ENCODE results near the gene KLK14.
A peak's percentile ranks its signal among the peaks of the same experiment; 100 is the strongest.

The KLK14 gene

DNA sequence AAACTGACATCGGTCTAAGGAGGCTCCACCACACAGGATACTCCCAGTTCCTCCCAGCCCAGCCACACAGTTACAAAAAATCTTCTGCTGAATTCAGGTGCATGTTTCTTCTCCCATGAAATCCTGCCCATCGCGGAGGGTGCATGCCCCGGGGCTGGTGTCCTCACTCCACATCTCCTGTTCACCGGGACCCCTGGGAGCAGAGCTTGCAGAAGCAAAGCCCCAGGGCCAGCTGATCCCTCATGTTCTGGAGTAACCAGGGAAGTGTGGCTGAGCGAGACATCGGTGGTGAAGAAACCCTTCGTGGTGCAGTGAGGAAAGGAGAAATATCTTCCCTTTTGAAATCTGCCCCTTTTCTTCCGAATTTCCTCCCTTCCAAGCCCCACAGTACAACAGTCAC lies 41.1 kb upstream of the KLK14 start:
- no peaks in the 10 kb centered on the region for H3K27me3 ChIP-seq (ENCODE audit: insufficient read depth, poor library complexity, severe bottlenecking)

DNA sequence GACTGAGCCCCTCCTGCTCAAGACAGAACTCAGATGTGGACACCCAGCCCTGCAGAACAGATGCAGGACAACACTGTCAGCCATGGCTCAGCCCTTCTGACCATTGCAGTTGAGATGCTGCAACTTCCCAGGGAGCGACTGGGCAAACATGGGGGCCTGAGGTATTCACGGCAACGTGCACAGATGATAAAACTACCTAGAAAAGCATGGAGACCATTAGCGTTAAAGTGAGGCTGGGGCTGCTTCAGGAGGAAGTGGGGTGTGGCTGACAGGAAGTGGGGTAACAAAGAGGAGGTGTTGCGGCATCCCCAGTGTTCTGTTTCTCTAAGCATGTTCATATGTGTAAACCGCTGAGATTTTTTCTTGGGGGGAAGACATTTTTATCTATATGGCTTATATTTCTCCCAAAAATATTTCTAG lies 40.7 kb upstream of the KLK14 start:
- DNase-seq (ENCODE audit: low read depth in 1 of 2, low spot score in 1 of 2) = peak; percentile 71 to 89
- peak overlapping the region; percentile 63 for H3K27ac ChIP-seq (replicated peaks)
- TF ChIP-seq REST (IDR thresholded peaks at IDR 0.05; ENCODE audit: insufficient replicate concordance, low read depth) = no peak
- TF ChIP-seq POLR2AphosphoS5 (IDR thresholded peaks at IDR 0.05; ENCODE audit: low read depth) = peak; percentile 29; the same call in 1 of the 2 replicates
- TF ChIP-seq, protein P1, sequence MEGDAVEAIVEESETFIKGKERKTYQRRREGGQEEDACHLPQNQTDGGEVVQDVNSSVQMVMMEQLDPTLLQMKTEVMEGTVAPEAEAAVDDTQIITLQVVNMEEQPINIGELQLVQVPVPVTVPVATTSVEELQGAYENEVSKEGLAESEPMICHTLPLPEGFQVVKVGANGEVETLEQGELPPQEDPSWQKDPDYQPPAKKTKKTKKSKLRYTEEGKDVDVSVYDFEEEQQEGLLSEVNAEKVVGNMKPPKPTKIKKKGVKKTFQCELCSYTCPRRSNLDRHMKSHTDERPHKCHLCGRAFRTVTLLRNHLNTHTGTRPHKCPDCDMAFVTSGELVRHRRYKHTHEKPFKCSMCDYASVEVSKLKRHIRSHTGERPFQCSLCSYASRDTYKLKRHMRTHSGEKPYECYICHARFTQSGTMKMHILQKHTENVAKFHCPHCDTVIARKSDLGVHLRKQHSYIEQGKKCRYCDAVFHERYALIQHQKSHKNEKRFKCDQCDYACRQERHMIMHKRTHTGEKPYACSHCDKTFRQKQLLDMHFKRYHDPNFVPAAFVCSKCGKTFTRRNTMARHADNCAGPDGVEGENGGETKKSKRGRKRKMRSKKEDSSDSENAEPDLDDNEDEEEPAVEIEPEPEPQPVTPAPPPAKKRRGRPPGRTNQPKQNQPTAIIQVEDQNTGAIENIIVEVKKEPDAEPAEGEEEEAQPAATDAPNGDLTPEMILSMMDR (IDR thresholded peaks at IDR 0.05; ENCODE audit: insufficient read depth, low read length) = no peak
- peak; percentile 78 for TF ChIP-seq SPI1 (IDR thresholded peaks at IDR 0.05; ENCODE audit: borderline replicate concordance, low read depth)
- TF ChIP-seq GABPA (IDR thresholded peaks at IDR 0.05; ENCODE audit: low read depth) = peak; percentile 64; the same call in 1 of the 2 replicates
- H3K27me3 ChIP-seq (ENCODE audit: insufficient read depth, poor library complexity, severe bottlenecking) = no peaks in the 10 kb centered on the region
- H3K4me3 ChIP-seq (replicated peaks; ENCODE audit: insufficient read depth, low read length) = no peak overlapping the region

More for the DNA sequence above, 41.1 kb upstream of the KLK14 start:
- Histone ChIP-seq H3K4me3 (replicated peaks; ENCODE audit: insufficient read depth, low read length) (no peak overlapping the region), H3K27ac (replicated peaks) (peak overlapping the region; percentile 65)
- DNase-seq (ENCODE audit: low read depth in 1 of 2, low spot score in 1 of 2) = peak in 1 of 2 experiments; percentile 44
- TF ChIP-seq REST (IDR thresholded peaks at IDR 0.05; ENCODE audit: insufficient replicate concordance, low read depth) (no peak), SPI1 (IDR thresholded peaks at IDR 0.05; ENCODE audit: borderline replicate concordance, low read depth) (no peak), GABPA (IDR thresholded peaks at IDR 0.05; ENCODE audit: low read depth) (no peak), POLR2AphosphoS5 (IDR thresholded peaks at IDR 0.05; ENCODE audit: low read depth) (no peak)
- TF ChIP-seq, protein P1 (IDR thresholded peaks at IDR 0.05; ENCODE audit: insufficient read depth, low read length) = no peak

DNA sequence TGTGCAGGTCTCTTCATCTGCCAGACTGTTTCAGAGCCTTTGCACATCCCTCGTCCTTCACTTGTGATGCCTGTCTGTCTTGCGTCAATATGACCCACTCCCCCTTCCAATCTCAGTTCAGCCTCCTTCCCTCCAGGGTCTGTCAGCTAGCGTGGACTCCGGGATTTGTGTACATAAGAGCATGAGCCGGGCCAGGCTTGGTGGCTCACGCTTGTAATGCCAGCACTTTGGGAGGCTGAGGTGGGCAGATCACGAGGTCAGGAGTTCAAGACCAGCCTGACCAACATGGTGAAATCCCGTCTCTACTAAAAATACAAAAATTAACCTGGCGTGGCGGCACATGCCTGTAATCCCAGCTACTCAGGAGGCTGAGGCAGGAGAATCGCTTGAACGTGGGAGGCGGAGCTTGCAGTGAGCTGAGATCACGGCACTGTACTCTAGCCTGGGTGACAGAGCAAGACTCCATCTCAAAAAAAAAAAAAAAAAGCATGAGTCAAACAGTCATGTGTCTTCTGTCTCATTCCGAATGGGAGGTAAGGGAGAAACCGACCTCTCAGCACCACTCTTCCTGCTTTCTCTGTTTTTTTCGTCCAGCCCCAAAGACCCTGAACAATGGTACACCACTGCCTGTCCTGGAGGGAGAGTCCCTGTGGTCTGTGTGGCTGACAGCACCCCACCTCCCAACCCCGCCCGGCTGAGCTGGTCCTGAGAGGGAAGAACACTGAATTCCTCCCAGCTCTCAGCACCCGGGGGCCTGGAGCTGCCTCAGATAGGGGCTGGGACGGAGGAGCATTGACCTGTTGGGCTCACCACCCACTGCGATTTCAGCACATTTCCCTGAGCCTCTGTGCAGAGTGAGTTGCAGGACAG lies 39.7 kb upstream of the KLK14 start:
- DNase-seq (ENCODE audit: low read depth in 1 of 2, low spot score in 1 of 2) = no peak
- Histone ChIP-seq H3K27ac (replicated peaks) (peak overlapping the region; percentile 63), H3K27me3 (ENCODE audit: insufficient read depth, poor library complexity, severe bottlenecking) (no peaks in the 10 kb centered on the region), H3K4me3 (replicated peaks; ENCODE audit: insufficient read depth, low read length) (no peak overlapping the region)
- TF ChIP-seq GABPA (IDR thresholded peaks at IDR 0.05; ENCODE audit: low read depth) (no peak), REST (IDR thresholded peaks at IDR 0.05; ENCODE audit: insufficient replicate concordance, low read depth) (no peak), POLR2AphosphoS5 (IDR thresholded peaks at IDR 0.05; ENCODE audit: low read depth) (no peak), SPI1 (IDR thresholded peaks at IDR 0.05; ENCODE audit: borderline replicate concordance, low read depth) (no peak)
- TF ChIP-seq, protein P1 (IDR thresholded peaks at IDR 0.05; ENCODE audit: insufficient read depth, low read length) = no peak
